SU-DHL-6 (cell line): ENCODE results near the gene TBC1D4.

Experiments
- CTCF ChIP-seq: fragments of 200-600 bp; sonication (generic); IDR thresholded peaks from one replicate; pipeline ENCODE4 v1.5.1; 2017; ENCODE audit warnings: antibody characterized with exemption, mild to moderate bottlenecking, low read length, moderate library complexity; ENCODE audit not compliant: insufficient read depth, poor library complexity, severe bottlenecking
- EZH2phosphoT487 ChIP-seq: fragments of 200-600 bp; sonication (generic), shearing (Covaris generic); conservative IDR thresholded peaks from 2 replicates; pipeline ENCODE4 v1.6.1; 2018; ENCODE audit warnings: mild to moderate bottlenecking, antibody characterized with exemption, low read length, moderate library complexity, mixed read lengths

GRCh38 chr13:75368167-75368566 lies 113.8 kb downstream of the TBC1D4 start:
- TF ChIP-seq CTCF (no peak), EZH2phosphoT487 (no peak)
